GM19438 (cell line): Measurements from ENCODE around the gene HDAC4.

ENCODE experiments used
- ATAC-seq: cut with Tn5 transposase; IDR thresholded peaks from one replicate; pipeline ENCODE4 v1.9.1; 2021; ENCODE audit warnings: low read depth; ENCODE audit not compliant: unreplicated experiment

HDAC4 gene

GRCh38 chr2:239165206-239165831 lies 235.5 kb downstream of the HDAC4 start:
- ATAC-seq = no peak

GRCh38 chr2:239164335-239164871 lies 236.4 kb downstream of the HDAC4 start:
- no peak for ATAC-seq

GRCh38 chr2:239163688-239164334 lies 237.0 kb downstream of the HDAC4 start:
- ATAC-seq = no peak

- ATAC-seq = no peak
Observed at GRCh38 chr2:239162976-239163687, 237.7 kb downstream of the HDAC4 start.

GRCh38 chr2:239162141-239162821 lies 238.5 kb downstream of the HDAC4 start:
- no peak for ATAC-seq

GRCh38 chr2:239161711-239162140 lies 239.1 kb downstream of the HDAC4 start:
- no peak for ATAC-seq

- no peak for ATAC-seq
Observed at GRCh38 chr2:239160226-239161143, 240.3 kb downstream of the HDAC4 start.

GRCh38 chr2:239159476-239159911 lies 241.3 kb downstream of the HDAC4 start:
- no peak for ATAC-seq

- ATAC-seq = no peak
Observed at GRCh38 chr2:239158641-239159475, 242.0 kb downstream of the HDAC4 start.

- no peak for ATAC-seq
Observed at GRCh38 chr2:239157771-239158170, 243.0 kb downstream of the HDAC4 start.

- ATAC-seq = no peak
Observed at GRCh38 chr2:239157269-239157668, 243.6 kb downstream of the HDAC4 start.

- ATAC-seq = no peak
Observed at GRCh38 chr2:239156516-239157265, 244.1 kb downstream of the HDAC4 start.

GRCh38 chr2:239155806-239156480 lies 244.9 kb downstream of the HDAC4 start:
- no peak for ATAC-seq

- ATAC-seq = no peak
Observed at GRCh38 chr2:239154971-239155805, 245.6 kb downstream of the HDAC4 start.

GRCh38 chr2:239153806-239154591 lies 246.8 kb downstream of the HDAC4 start:
- no peak for ATAC-seq

GRCh38 chr2:239152916-239153305 lies 247.9 kb downstream of the HDAC4 start:
- no peak for ATAC-seq
